ENCODE results near the gene CDC34.
A peak's percentile ranks its signal among the peaks of the same experiment; 100 is the strongest.

CDC34 gene

GRCh38 chr19:513368-514165 lies 18.0 kb upstream of the CDC34 start:
- TF ChIP-seq CTCF (IDR thresholded peaks at IDR 0.05; ENCODE audit: insufficient read depth, low read depth, low read length, missing control alignments): no peak
- no peak overlapping the region for H3K4me3 ChIP-seq (ENCODE audit: low read depth, low read length)
- DNase-seq (ENCODE audit: low read depth): no peak

GRCh38 chr19:514166-514663 lies 17.3 kb upstream of the CDC34 start:
- DNase-seq (ENCODE audit: low read depth): no peak
- TF ChIP-seq CTCF (IDR thresholded peaks at IDR 0.05; ENCODE audit: insufficient read depth, low read depth, low read length, missing control alignments): no peak
- no peak overlapping the region for H3K4me3 ChIP-seq (ENCODE audit: low read depth, low read length)

GRCh38 chr19:517721-518597 lies 13.6 kb upstream of the CDC34 start:
- DNase-seq (ENCODE audit: low read depth): no peak
- no peak for TF ChIP-seq CTCF (IDR thresholded peaks at IDR 0.05; ENCODE audit: insufficient read depth, low read depth, low read length, missing control alignments)
- no peak overlapping the region for H3K4me3 ChIP-seq (ENCODE audit: low read depth, low read length)

GRCh38 chr19:518598-519231 lies 12.8 kb upstream of the CDC34 start:
- DNase-seq (ENCODE audit: low read depth): peak; percentile 46
- TF ChIP-seq CTCF (IDR thresholded peaks at IDR 0.05; ENCODE audit: insufficient read depth, low read depth, low read length, missing control alignments): no peak
- no peak overlapping the region for H3K4me3 ChIP-seq (ENCODE audit: low read depth, low read length)

- DNase-seq (ENCODE audit: low read depth): no peak
- H3K4me3 ChIP-seq (ENCODE audit: low read depth, low read length): no peak overlapping the region
- no peak for TF ChIP-seq CTCF (IDR thresholded peaks at IDR 0.05; ENCODE audit: insufficient read depth, low read depth, low read length, missing control alignments)
Measured at GRCh38 chr19:519449-519865, 12.1 kb upstream of the CDC34 start.

GRCh38 chr19:522726-523125 lies 8.8 kb upstream of the CDC34 start:
- DNase-seq (ENCODE audit: low read depth): no peak
- H3K4me3 ChIP-seq (ENCODE audit: low read depth, low read length): no peak overlapping the region
- TF ChIP-seq CTCF (IDR thresholded peaks at IDR 0.05; ENCODE audit: insufficient read depth, low read depth, low read length, missing control alignments): no peak
